K562 (cell line): ENCODE data around the gene CRIP3. TPM values are rescaled to one million over a fixed set of nuclear protein-coding genes. Genes with fewer than 3 reads are reported as not detected.

Experiments used
- ATAC-seq: fragments of 200-7000 bp; cut with Tn5 transposase; 3 replicates; pipeline ENCODE4 v1.9.1; 2020; ENCODE audit warnings: moderate library complexity
- BruUV-seq: library from RNA; stranded (reverse); fragments of 400-500 nt; replicated peaks from 2 replicates; lab custom pipeline; 2021; lab: Mats Ljungman, UMichigan
- CTCF ChIA-PET: fragments of 300-600 bp; formaldehyde crosslinking; extraction: SDS; loops from one replicate; lab custom pipeline; 2021; ENCODE audit warnings: low intra/inter-chr PET ratio; lab: Yijun Ruan, JAX
- POLR2A ChIA-PET: fragments of 300-600, 350-650 bp; sonication (Branson Sonifier 250); formaldehyde crosslinking; extraction: SDS; loops from one replicate; lab custom pipeline; 2021; ENCODE audit warnings: antibody characterized with exemption, inconsistent platforms; lab: Yijun Ruan, JAX
- DNase-seq, 4 experiments: peaks; one replicate each; pipeline versions ENCODE4 v3.0.0 to v3.0.0-alpha.2; 2011 to 2018; ENCODE audit warnings: low spot score in 3 of 4, mixed read lengths in 3 of 4; ENCODE audit errors: extremely low read depth in 1 of 4
- FAIRE-seq: peaks from 2 replicates; lab custom pipeline; 2011; peaks lifted over from hg19 to GRCh38; lab: Jason Lieb, UNC
- H2AFZ ChIP-seq: 2 replicates; pipeline ENCODE4 v1.6.0; 2011; ENCODE audit warnings: low read depth, low read length, control low read depth, inconsistent platforms
- H3K27ac ChIP-seq: fragments of 200-600 bp; 3 replicates; pipeline ENCODE4 v1.8.0; 2011; ENCODE audit warnings: low read depth, mild to moderate bottlenecking, control low read depth, inconsistent platforms, low read length, moderate library complexity, mixed read lengths; ENCODE audit errors: extremely low read depth
- H3K27me3 ChIP-seq, 2 experiments: fragments of 300-600 bp in 1 of 2; 2 replicates in 1 of 2; 3 replicates in 1 of 2; pipeline versions ENCODE4 v1.6.0 to v1.8.0; 2011; ENCODE audit warnings: inconsistent platforms in 2 of 2, low read length in 2 of 2, mild to moderate bottlenecking in 1 of 2, mixed read lengths in 1 of 2, moderate library complexity in 1 of 2; ENCODE audit not compliant: control insufficient read depth in 2 of 2, insufficient read depth in 2 of 2
- H3K36me3 ChIP-seq: fragments of 300-600 bp; 3 replicates; pipeline ENCODE4 v1.8.0; 2011; ENCODE audit warnings: mild to moderate bottlenecking, low read length, inconsistent platforms; ENCODE audit not compliant: control insufficient read depth, insufficient read depth
- H3K4me1 ChIP-seq, 2 experiments: fragments of 200-600 bp in 1 of 2; replicated peaks in 1 of 2; 2 replicates in 1 of 2; 3 replicates in 1 of 2; pipeline versions ENCODE4 v1.5.1 to v1.8.0; 2011; ENCODE audit warnings: inconsistent platforms in 2 of 2, low read length in 2 of 2, mild to moderate bottlenecking in 1 of 2, mixed read lengths in 1 of 2, moderate library complexity in 1 of 2; ENCODE audit not compliant: control insufficient read depth in 2 of 2, insufficient read depth in 2 of 2
- H3K4me2 ChIP-seq: 2 replicates; pipeline ENCODE4 v1.6.1; 2011; ENCODE audit warnings: low read length, control low read depth, inconsistent platforms, mixed read lengths; ENCODE audit not compliant: insufficient read depth
- H3K4me3 ChIP-seq: fragments of 200-600 bp; sonication (generic), shearing (Covaris generic); 2 replicates; pipeline ENCODE4 v1.5.1; 2016; ENCODE audit warnings: control low read depth, inconsistent platforms
- H3K79me2 ChIP-seq: fragments of 200-600 bp; 3 replicates; pipeline ENCODE4 v1.8.0; 2011; ENCODE audit warnings: low read length, inconsistent platforms; ENCODE audit not compliant: control insufficient read depth, insufficient read depth
- H3K9ac ChIP-seq, 2 experiments: 2 replicates each; pipeline versions ENCODE4 v1.6.0 to v1.6.1; 2011; ENCODE audit warnings: low read depth in 2 of 2, low read length in 2 of 2, control low read depth in 1 of 2, inconsistent platforms in 1 of 2, mild to moderate bottlenecking in 1 of 2, mixed read lengths in 1 of 2; ENCODE audit not compliant: insufficient read depth in 1 of 2
- H3K9me1 ChIP-seq: one replicate; pipeline ENCODE4 v1.6.0; 2011; ENCODE audit warnings: inconsistent platforms, mild to moderate bottlenecking, low read length, moderate library complexity; ENCODE audit not compliant: control insufficient read depth, insufficient read depth
- H3K9me3 ChIP-seq: replicated peaks from 2 replicates; pipeline ENCODE4 v1.5.1; 2011; ENCODE audit warnings: low read depth, low read length, inconsistent platforms; ENCODE audit not compliant: control insufficient read depth, insufficient read depth
- H4K20me1 ChIP-seq: replicated peaks from 2 replicates; pipeline ENCODE4 v1.6.1; 2011; ENCODE audit warnings: low read length, inconsistent platforms, mixed read lengths; ENCODE audit not compliant: control insufficient read depth, insufficient read depth
- CXXC5 ChIP-seq: fragments of 250-450 bp; sonication (Bioruptor Pico); IDR thresholded peaks from 2 replicates; pipeline ENCODE4 v1.8.0; 2022; ENCODE audit warnings: inconsistent platforms, mild to moderate bottlenecking, moderate library complexity
- FOXA1 ChIP-seq: fragments of 450-650 bp; IDR thresholded peaks from 2 replicates; pipeline ENCODE4 v1.6.1; 2016; ENCODE audit warnings: mild to moderate bottlenecking, borderline replicate concordance
- ILK ChIP-seq: fragments of 450-650 bp; IDR thresholded peaks from 2 replicates; pipeline ENCODE4 v1.6.1; 2016; ENCODE audit warnings: missing genetic modification characterization, low read depth, mild to moderate bottlenecking, missing compliant biosample characterization, moderate library complexity, borderline replicate concordance
- IRF1 ChIP-seq: sonication (generic); formaldehyde crosslinking; IDR thresholded peaks from 2 replicates; pipeline ENCODE4 v1.8.0; 2022; ENCODE audit warnings: missing genetic modification reagents, mild to moderate bottlenecking, borderline replicate concordance
- MAX ChIP-seq: sonication (generic); formaldehyde crosslinking; IDR thresholded peaks from 2 replicates; pipeline ENCODE4 v1.9.0; 2022; ENCODE audit warnings: mild to moderate bottlenecking, missing genetic modification reagents
- MCM5 ChIP-seq: fragments of 450-650 bp; IDR thresholded peaks from 2 replicates; pipeline ENCODE4 v1.6.1; 2016; ENCODE audit warnings: low read depth
- NFATC3 ChIP-seq: fragments of 450-650 bp; IDR thresholded peaks from 2 replicates; pipeline ENCODE4 v1.6.1; 2017; ENCODE audit warnings: mild to moderate bottlenecking
- POU5F1 ChIP-seq: fragments of 150-350 bp; IDR thresholded peaks from 2 replicates; pipeline ENCODE4 v1.6.1; 2014; ENCODE audit warnings: borderline replicate concordance, low read length, low read depth, mild to moderate bottlenecking; ENCODE audit not compliant: partially characterized antibody
- RHOXF2B ChIP-seq: fragments of 250-450 bp; sonication (Bioruptor Pico); conservative IDR thresholded peaks from 2 replicates; pipeline ENCODE4 v1.5.1; 2021
- TGIF2 ChIP-seq: sonication (generic); formaldehyde crosslinking; IDR thresholded peaks from 2 replicates; pipeline ENCODE4 v1.8.1; 2022; ENCODE audit warnings: mild to moderate bottlenecking, missing genetic modification reagents, moderate library complexity
- ZBTB1 ChIP-seq: sonication (generic); formaldehyde crosslinking; IDR thresholded peaks from 2 replicates; pipeline ENCODE4 v1.8.1; 2023; ENCODE audit warnings: missing genetic modification reagents, low read depth, mild to moderate bottlenecking, borderline replicate concordance
- ZNF395 ChIP-seq: fragments of 200-800 bp; sonication (Bioruptor generic); IDR thresholded peaks from 2 replicates; pipeline ENCODE4 v1.6.1; 2017; ENCODE audit warnings: missing genetic modification characterization, missing compliant biosample characterization
- ZNF398 ChIP-seq: fragments of 250-450 bp; sonication (Bioruptor Pico); IDR thresholded peaks from 2 replicates; pipeline ENCODE4 v1.8.0; 2021; ENCODE audit warnings: moderate library complexity, mild to moderate bottlenecking, inconsistent platforms
- ZNF740 ChIP-seq, 3 experiments: fragments of 200-800 bp in 1 of 3; sonication (Bioruptor generic) in 1 of 3; sonication (generic) in 1 of 3; formaldehyde crosslinking in 1 of 3; IDR thresholded peaks; 2 replicates each; pipeline versions ENCODE4 v1.6.1 to v1.8.0; 2016 to 2022; ENCODE audit warnings: mild to moderate bottlenecking in 2 of 3, missing compliant biosample characterization in 2 of 3, missing genetic modification characterization in 2 of 3, missing genetic modification reagents in 1 of 3
- WGBS: fragments of 100-300 bp; shearing (Covaris generic); methylation state at CpG from one replicate; pipeline ENCODE4 v1.1.6; 2016; ENCODE audit warnings: low coverage, mixed read lengths; ENCODE audit not compliant: insufficient coverage; ENCODE audit errors: missing lambda C conversion rate; 5-methylcytosine and 5-hydroxymethylcytosine counted together
- in situ Hi-C: fragments of 300-500 bp; cut with MboI; formaldehyde crosslinking; loops from 4 replicates; pipeline ENCODE4 v1.15.0; 2018; ENCODE audit warnings: inconsistent platforms, mixed read lengths
- intact Hi-C: fragments of 100-400 bp; cut with micrococcal nuclease; formaldehyde crosslinking; loops from 2 replicates; pipeline ENCODE4 v1.14.2; 2022
- polyA plus RNA-seq, 8 experiments: library from polyadenylated mRNA; depleted of rRNA in 4 of 8; stranded (reverse) in 5 of 8; unstranded in 3 of 8; fragments of >200 nt; fragmentation: Nextera tagmentation in 2 of 8; fragmentation: Illumina TruSeq in 1 of 8; extraction: Ambion mirVana in 2 of 8; extraction: Trizol in 1 of 8; gene quantifications; 2 replicates each; pipeline versions ENCODE4 v1.2.1 to v1.2.3, GENCODE V29; 2011 to 2014; ENCODE audit warnings: inconsistent platforms in 1 of 8, missing spikeins in 1 of 8
- total RNA-seq, 7 experiments: library from RNA; depleted of rRNA in 6 of 7; stranded (reverse); fragments of >200 nt in 6 of 7; fragmentation: Illumina TruSeq in 2 of 7; extraction: Trizol in 2 of 7; gene quantifications; 2 replicates each; pipeline versions ENCODE4 v1.2.1 to v1.2.3, GENCODE V29; 2011 to 2021; ENCODE audit warnings: low replicate concordance in 1 of 7

Gene CRIP3
- total and polyA plus RNA-seq, 9 of the 15 experiments (the other 6 are each of a cell fraction or from before 2014, with no cell fraction given) = 0.36 to 2.1 (median 0.87) TPM

GRCh38 chr6:43269273-43270007 lies 39.2 kb downstream of the CRIP3 start:
- CTCF ChIA-PET = no interaction called here
- Histone ChIP-seq H3K27me3 (peaks cover 5 to 26% of the 10 kb centered on the region in 2 experiments), H3K9me1 (no peaks in the 10 kb centered on the region), H3K9ac (peak overlapping the region in 1 of 2 experiments; percentile 71; a peak in 2 of 4 replicates), H4K20me1 (0 out of 2 replicates have a peak, but pooled peaks cover 10% of the 10 kb centered on the region), H3K4me1 (peaks cover 28 to 34% of the 10 kb centered on the region in 2 experiments), H3K27ac (no peak overlapping the region), H3K4me2 (peak overlapping the region; percentile 51), H2AFZ (peak overlapping the region; percentile 86), H3K9me3 (no peaks in the 10 kb centered on the region), H3K4me3 (no peak overlapping the region), H3K79me2 (no peaks in the 10 kb centered on the region), H3K36me3 (no peaks in the 10 kb centered on the region)
- 19% methylated on average over 44 of the region's 44 CpGs for WGBS
- BruUV-seq = no TSS peak
- DNase-seq (peak; percentile 66 to 92 (median 80)), FAIRE-seq (no peak), ATAC-seq (peak; percentile 63)
- intact Hi-C loops (loop anchor here (10.0 kb wide), 2 partner anchors 365 to 805 kb away; no protein-coding TSS in a partner anchor), in situ Hi-C loops (loop anchor here (5.0 kb wide), 1 partner anchor 63 kb away; no protein-coding TSS in a partner anchor)
- POLR2A ChIA-PET = interaction anchor here (0.5 to 2.2 kb wide), 6 partner anchors 11 to 339 kb away, joined by 3 to 19 read pairs (median 4); partner anchors contain the start of gene SLC22A7
- 0 out of 2 replicates have a peak, but pooled peaks have one; percentile 55 for TF ChIP-seq ZNF740 (CRISPR knock-in tag; IDR thresholded peaks at IDR 0.05)
- TF ChIP-seq ZNF740 (tag; IDR thresholded peaks at IDR 0.05) = 0 out of 4 replicates have a peak, but pooled peaks of 1 of the 2 experiments have one; percentile 37
- TF ChIP-seq NFATC3 = no peak
- no peak for TF ChIP-seq ILK (tag)
- TF ChIP-seq ZNF398 = no peak
- no peak for TF ChIP-seq ZNF395
- TF ChIP-seq IRF1 = no peak
- no peak for TF ChIP-seq FOXA1
- TF ChIP-seq POU5F1 = no peak
- 0 out of 2 replicates have a peak, but pooled peaks have one; percentile 14 for TF ChIP-seq MAX
- no peak for TF ChIP-seq ZBTB1 (CRISPR knock-in tag)
- TF ChIP-seq TGIF2 (CRISPR knock-in tag) = no peak
- TF ChIP-seq CXXC5 (CRISPR knock-in tag) = peak; percentile 21; the same call in 1 of the 2 replicates
- no peak for TF ChIP-seq MCM5
- TF ChIP-seq RHOXF2B = no peak
